SK-N-SH (cell line): ENCODE results near the gene CTSA. TPM values are rescaled to one million over a fixed set of nuclear protein-coding genes. Genes with fewer than 3 reads are reported as not detected.

Experiments
- CTCF ChIA-PET: fragments of 300-600, 350-600 bp; formaldehyde crosslinking; extraction: SDS; loops from one replicate; lab custom pipeline; 2021; lab: Yijun Ruan, JAX
- POLR2A ChIA-PET: fragments of 350-600 bp; sonication (Branson Sonifier 250); formaldehyde crosslinking; extraction: SDS; loops from one replicate; lab custom pipeline; 2020; ENCODE audit warnings: antibody characterized with exemption, inconsistent platforms; lab: Yijun Ruan, JAX
- DNase-seq: peaks from one replicate; pipeline ENCODE4 v3.0.0; 2012
- H2AFZ ChIP-seq: fragments of 200-600 bp; sonication (generic); 2 replicates; pipeline ENCODE4 v1.8.1; 2016; ENCODE audit warnings: antibody characterized with exemption, mild to moderate bottlenecking, low read depth
- H3F3A ChIP-seq: fragments of 200-600 bp; sonication (generic); replicated peaks from 2 replicates; pipeline ENCODE3; 2016; ENCODE audit warnings: antibody characterized with exemption, mild to moderate bottlenecking; ENCODE audit not compliant: insufficient read depth
- H3K27ac ChIP-seq, 2 experiments: fragments of 200-500 bp in 1 of 2; fragments of 200-600 bp in 1 of 2; sonication (Bioruptor generic) in 1 of 2; sonication (generic), shearing (Covaris generic) in 1 of 2; 2 replicates each; pipeline versions ENCODE4 v1.5.1 to v1.6.1; 2014 to 2016; ENCODE audit warnings: low read depth in 2 of 2, inconsistent platforms in 1 of 2, low read length in 1 of 2, mild to moderate bottlenecking in 1 of 2, mixed read lengths in 1 of 2
- H3K27me3 ChIP-seq: fragments of 200-600 bp; sonication (generic), shearing (Covaris generic); 2 replicates; pipeline ENCODE4 v1.6.1; 2016; ENCODE audit warnings: mixed run types; ENCODE audit not compliant: insufficient read depth
- H3K36me3 ChIP-seq, 2 experiments: fragments of 200-500 bp in 1 of 2; fragments of 200-600 bp in 1 of 2; sonication (Bioruptor generic) in 1 of 2; sonication (generic) in 1 of 2; replicated peaks in 1 of 2; 2 replicates each; pipeline versions ENCODE3 to v1.5.1; 2014 to 2016; ENCODE audit warnings: low read length in 1 of 2, mild to moderate bottlenecking in 1 of 2; ENCODE audit not compliant: insufficient read depth in 2 of 2, control insufficient read depth in 1 of 2
- H3K4me1 ChIP-seq, 2 experiments: fragments of 200-500 bp in 1 of 2; fragments of 200-600 bp in 1 of 2; sonication (Bioruptor generic) in 1 of 2; sonication (generic), shearing (Covaris generic) in 1 of 2; 2 replicates each; pipeline versions ENCODE4 v1.5.1 to v1.6.1; 2014 to 2016; ENCODE audit warnings: low read depth in 1 of 2, low read length in 1 of 2, mixed run types in 1 of 2; ENCODE audit not compliant: insufficient read depth in 2 of 2, control insufficient read depth in 1 of 2
- H3K4me2 ChIP-seq: fragments of 200-600 bp; sonication (generic), shearing (Covaris generic); 2 replicates; pipeline ENCODE4 v1.6.1; 2017; ENCODE audit warnings: mixed run types
- H3K4me3 ChIP-seq, 2 experiments: fragments of 200-500 bp in 1 of 2; fragments of 200-600 bp in 1 of 2; sonication (Bioruptor generic) in 1 of 2; sonication (generic), shearing (Covaris generic) in 1 of 2; 2 replicates each; pipeline versions ENCODE4 v1.5.1 to v1.8.1; 2014 to 2016; ENCODE audit warnings: low read depth in 2 of 2, inconsistent platforms in 1 of 2, low read length in 1 of 2, mild to moderate bottlenecking in 1 of 2, mixed read lengths in 1 of 2, moderate library complexity in 1 of 2
- H3K79me2 ChIP-seq: fragments of 200-600 bp; sonication (generic); 2 replicates; pipeline ENCODE4 v1.8.1; 2017; ENCODE audit warnings: mild to moderate bottlenecking; ENCODE audit not compliant: insufficient read depth
- H3K9ac ChIP-seq: fragments of 200-600 bp; sonication (generic); 2 replicates; pipeline ENCODE4 v1.6.1; 2017; ENCODE audit warnings: mixed run types
- H3K9me2 ChIP-seq: fragments of 200-600 bp; sonication (generic); 2 replicates; pipeline ENCODE4 v1.6.1; 2017; ENCODE audit warnings: mixed run types
- H3K9me3 ChIP-seq: fragments of 200-600 bp; sonication (generic); 2 replicates; pipeline ENCODE4 v1.6.1; 2017; ENCODE audit warnings: mixed run types, mild to moderate bottlenecking, moderate library complexity
- H4K20me1 ChIP-seq: fragments of 200-600 bp; sonication (generic); 2 replicates; pipeline ENCODE4 v1.6.1; 2017; ENCODE audit warnings: mild to moderate bottlenecking, mixed run types; ENCODE audit not compliant: insufficient read depth
- CHD2 ChIP-seq: fragments of 150-350 bp; IDR thresholded peaks from 2 replicates; pipeline ENCODE4 v1.6.1; 2018; ENCODE audit warnings: low read length; ENCODE audit not compliant: partially characterized antibody
- ELF1 ChIP-seq: IDR thresholded peaks from 2 replicates; pipeline ENCODE4 v1.4.0; 2012
- FOXJ3 ChIP-seq: sonication (generic); formaldehyde crosslinking; IDR thresholded peaks from 2 replicates; pipeline ENCODE4 v1.5.1; 2020; ENCODE audit warnings: mild to moderate bottlenecking, missing genetic modification reagents
- FOXM1 ChIP-seq: IDR thresholded peaks from 2 replicates; pipeline ENCODE4 v1.4.0; 2012; ENCODE audit warnings: low read depth, mild to moderate bottlenecking
- GATA2 ChIP-seq: sonication (generic); formaldehyde crosslinking; IDR thresholded peaks from 2 replicates; pipeline ENCODE4 v1.5.0; 2020; ENCODE audit warnings: mild to moderate bottlenecking, missing genetic modification reagents
- IRF3 ChIP-seq: fragments of 150-350 bp; IDR thresholded peaks from 2 replicates; pipeline ENCODE4 v1.6.1; 2016; ENCODE audit warnings: mild to moderate bottlenecking, low read depth, low read length
- JUND ChIP-seq: IDR thresholded peaks from 2 replicates; pipeline ENCODE4 v1.4.0; 2012
- MEF2A ChIP-seq: IDR thresholded peaks from 2 replicates; pipeline ENCODE4 v1.4.0; 2012; ENCODE audit warnings: low read depth, borderline replicate concordance
- MXI1 ChIP-seq: IDR thresholded peaks from 2 replicates; pipeline ENCODE4 v1.6.1; 2012; ENCODE audit warnings: mild to moderate bottlenecking, low read depth, low read length, improper control_type of control experiment
- NFIC ChIP-seq: IDR thresholded peaks from 2 replicates; pipeline ENCODE4 v1.4.0; 2012; ENCODE audit warnings: borderline replicate concordance
- NRF1 ChIP-seq: IDR thresholded peaks from 2 replicates; pipeline ENCODE4 v1.6.1; 2012; ENCODE audit warnings: low read depth, mild to moderate bottlenecking, low read length
- POLR2AphosphoS5 ChIP-seq: IDR thresholded peaks from 2 replicates; pipeline ENCODE4 v1.6.1; 2012; ENCODE audit warnings: low read depth, low read length
- RAD21 ChIP-seq: IDR thresholded peaks from 2 replicates; pipeline ENCODE4 v1.6.1; 2012; ENCODE audit warnings: mild to moderate bottlenecking, low read length
- REST ChIP-seq: IDR thresholded peaks from 2 replicates; pipeline ENCODE4 v1.6.1; 2012; ENCODE audit warnings: mild to moderate bottlenecking, low read depth, low read length, moderate library complexity
- SMC3 ChIP-seq: IDR thresholded peaks from 2 replicates; pipeline ENCODE4 v1.6.1; 2012; ENCODE audit warnings: low read depth, low read length, improper control_type of control experiment
- ZBTB33 ChIP-seq: IDR thresholded peaks from 2 replicates; pipeline ENCODE4 v1.4.0; 2012; ENCODE audit warnings: low read depth, borderline replicate concordance
- WGBS: methylation state at CpG from one replicate; pipeline ENCODE4 v1.1.6; 2017; ENCODE audit warnings: low lambda C conversion rate; 5-methylcytosine and 5-hydroxymethylcytosine counted together
- polyA plus RNA-seq, 3 experiments: library from polyadenylated mRNA; depleted of rRNA; stranded (reverse); fragments of >200 nt; gene quantifications; 2 replicates each; pipeline ENCODE4 v1.2.3, GENCODE V29; 2012

Gene CTSA
- polyA plus RNA-seq, 1 of the 3 experiments (the other 2 are of a cell fraction) = 338 TPM

- peak; percentile 88 for TF ChIP-seq POLR2AphosphoS5
- no peak for TF ChIP-seq MEF2A
- no peak for TF ChIP-seq ZBTB33
- TF ChIP-seq GATA2 (CRISPR knock-in tag) = no peak
- peak; percentile 95 for TF ChIP-seq IRF3
- TF ChIP-seq SMC3 = no peak
- TF ChIP-seq RAD21 = no peak
Measured at GRCh38 chr20:45880988-45881788, 9.9 kb upstream of the CTSA start, which contains the start of gene ZSWIM1 (continued).

- no peaks in the 10 kb centered on the region for H3K9me2 ChIP-seq
- 89% methylated on average over 4 of the region's 4 CpGs for WGBS
- ChIA-PET POLR2A (interaction anchor here (1.9 to 2.5 kb wide), 2 partner anchors 8 to 29 kb away, joined by 5 to 26 read pairs; partner anchors contain the start of genes CTSA, NEURL2 and PLTP), CTCF (interaction anchor here (0.7 to 3.2 kb wide), 5 partner anchors 8 to 112 kb away, joined by 3 to 24 read pairs (median 4); partner anchors contain the start of genes CTSA and NEURL2)
- no peak overlapping the region for H3K9ac ChIP-seq
- no peak overlapping the region for H2AFZ ChIP-seq
- H3K36me3 ChIP-seq = peaks cover 3 to 16% of the 10 kb centered on the region in 2 experiments
- DNase-seq = no peak
- H4K20me1 ChIP-seq = no peaks in the 10 kb centered on the region
- H3K79me2 ChIP-seq = peaks cover 19% of the 10 kb centered on the region
- no peak overlapping the region for H3K27ac ChIP-seq
- peaks cover 11% of the 10 kb centered on the region for H3F3A ChIP-seq
- TF ChIP-seq NFIC (no peak), NRF1 (no peak), SMC3 (no peak), MXI1 (no peak), FOXM1 (no peak), JUND (no peak), ELF1 (no peak), POLR2AphosphoS5 (no peak), REST (no peak), FOXJ3 (CRISPR knock-in tag) (no peak), CHD2 (no peak), GATA2 (CRISPR knock-in tag) (no peak)
- H3K27me3 ChIP-seq = no peaks in the 10 kb centered on the region
- peaks cover 3 to 10% of the 10 kb centered on the region in 2 experiments; a peak in 2 of 4 replicates for H3K4me1 ChIP-seq
- no peaks in the 10 kb centered on the region for H3K9me3 ChIP-seq
- H3K4me3 ChIP-seq = no peak overlapping the region
- no peak overlapping the region for H3K4me2 ChIP-seq
Measured at GRCh38 chr20:45882469-45883099, 8.6 kb upstream of the CTSA start.
